ENCODE data around the gene RAP1GAP.

GRCh38 chr1:21648791-21649190 lies 20.4 kb downstream of the RAP1GAP start:
- TF ChIP-seq, protein P1, sequence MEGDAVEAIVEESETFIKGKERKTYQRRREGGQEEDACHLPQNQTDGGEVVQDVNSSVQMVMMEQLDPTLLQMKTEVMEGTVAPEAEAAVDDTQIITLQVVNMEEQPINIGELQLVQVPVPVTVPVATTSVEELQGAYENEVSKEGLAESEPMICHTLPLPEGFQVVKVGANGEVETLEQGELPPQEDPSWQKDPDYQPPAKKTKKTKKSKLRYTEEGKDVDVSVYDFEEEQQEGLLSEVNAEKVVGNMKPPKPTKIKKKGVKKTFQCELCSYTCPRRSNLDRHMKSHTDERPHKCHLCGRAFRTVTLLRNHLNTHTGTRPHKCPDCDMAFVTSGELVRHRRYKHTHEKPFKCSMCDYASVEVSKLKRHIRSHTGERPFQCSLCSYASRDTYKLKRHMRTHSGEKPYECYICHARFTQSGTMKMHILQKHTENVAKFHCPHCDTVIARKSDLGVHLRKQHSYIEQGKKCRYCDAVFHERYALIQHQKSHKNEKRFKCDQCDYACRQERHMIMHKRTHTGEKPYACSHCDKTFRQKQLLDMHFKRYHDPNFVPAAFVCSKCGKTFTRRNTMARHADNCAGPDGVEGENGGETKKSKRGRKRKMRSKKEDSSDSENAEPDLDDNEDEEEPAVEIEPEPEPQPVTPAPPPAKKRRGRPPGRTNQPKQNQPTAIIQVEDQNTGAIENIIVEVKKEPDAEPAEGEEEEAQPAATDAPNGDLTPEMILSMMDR (IDR thresholded peaks at IDR 0.05; ENCODE audit: borderline replicate concordance, extremely low read depth, low read length, poor library complexity, severe bottlenecking) = no peak
- no peak for TF ChIP-seq EZH2 (IDR thresholded peaks at IDR 0.05; ENCODE audit: borderline replicate concordance, low read depth, low read length, severe bottlenecking)
